Loucy (cell line): Measurements from ENCODE around the gene LTB.

ENCODE experiments used
- CTCF ChIP-seq: fragments of 200-600 bp; sonication (generic); conservative IDR thresholded peaks from 2 replicates; pipeline ENCODE4 v1.5.1; 2014; ENCODE audit warnings: mild to moderate bottlenecking, antibody characterized with exemption, low read length
- EZH2phosphoT487 ChIP-seq: fragments of 200-600 bp; IDR thresholded peaks from 2 replicates; pipeline ENCODE4 v1.6.1; 2018; ENCODE audit warnings: antibody characterized with exemption, mild to moderate bottlenecking, moderate library complexity, borderline replicate concordance

- TF ChIP-seq CTCF: no peak
- TF ChIP-seq EZH2phosphoT487: no peak
These were observed 39.8 kb upstream of the LTB start for GRCh38 chr6:31621991-31622390.
